H1 (cell line): ENCODE results near the gene ADORA1. TPM values are rescaled to one million over a fixed set of nuclear protein-coding genes. Genes with fewer than 3 reads are reported as not detected.

ENCODE experiments used
- CTCF ChIA-PET: fragments of 300-600 bp; sonication (Branson Sonifier 250); formaldehyde crosslinking; loops from one replicate; lab custom pipeline; 2021; ENCODE audit not compliant: partially characterized antibody; lab: Charles Lee
- POLR2A ChIA-PET: fragments of 300-600 bp; sonication (Branson Sonifier 250); formaldehyde crosslinking; loops from one replicate; lab custom pipeline; 2021; ENCODE audit warnings: inconsistent platforms; ENCODE audit not compliant: partially characterized antibody; lab: Charles Lee
- DNase-seq, 2 experiments: peaks; one replicate each; pipeline versions ENCODE4 v3.0.0 to v3.0.0-alpha.2; 2010 to 2022; ENCODE audit warnings: low spot score in 2 of 2, low read depth in 1 of 2, mixed read lengths in 1 of 2
- FAIRE-seq: peaks from 2 replicates; lab custom pipeline; 2011; peaks lifted over from hg19 to GRCh38; lab: Jason Lieb, UNC
- H2AFZ ChIP-seq: 2 replicates; pipeline ENCODE4 v1.8.1; 2012; ENCODE audit warnings: low read length, inconsistent platforms
- H2AK5ac ChIP-seq: 2 replicates; pipeline ENCODE4 v1.6.1; 2013; ENCODE audit warnings: low read depth, low read length
- H2BK120ac ChIP-seq: replicated peaks from 2 replicates; pipeline ENCODE3; 2013; ENCODE audit warnings: low read depth, low read length, inconsistent platforms
- H2BK12ac ChIP-seq: 2 replicates; pipeline ENCODE4 v1.6.1; 2013; ENCODE audit warnings: low read depth, low read length
- H2BK15ac ChIP-seq: 2 replicates; pipeline ENCODE4 v1.6.1; 2013; ENCODE audit warnings: low read length
- H2BK20ac ChIP-seq: 2 replicates; pipeline ENCODE4 v1.6.1; 2013; ENCODE audit warnings: low read length
- H2BK5ac ChIP-seq: 2 replicates; pipeline ENCODE4 v1.6.1; 2013; ENCODE audit warnings: low read depth, low read length
- H3K14ac ChIP-seq: 2 replicates; pipeline ENCODE4 v1.6.1; 2013; ENCODE audit warnings: inconsistent platforms; ENCODE audit not compliant: insufficient read length
- H3K18ac ChIP-seq: 2 replicates; pipeline ENCODE4 v1.6.1; 2013; ENCODE audit warnings: low read length; ENCODE audit errors: extremely low read depth
- H3K23ac ChIP-seq: 2 replicates; pipeline ENCODE4 v1.6.1; 2013; ENCODE audit warnings: inconsistent platforms; ENCODE audit not compliant: insufficient read length
- H3K23me2 ChIP-seq: 2 replicates; pipeline ENCODE4 v1.6.1; 2013; ENCODE audit warnings: low read depth, low read length
- H3K27ac ChIP-seq: 2 replicates; pipeline ENCODE4 v1.6.1; 2011; ENCODE audit warnings: low read depth, low read length, inconsistent platforms
- H3K27me3 ChIP-seq, 4 experiments: replicated peaks in 1 of 4; 1 replicate in 1 of 4; 2 replicates in 3 of 4; pipeline versions ENCODE4 v1.6.1 to v1.8.1; 2011 to 2013; ENCODE audit warnings: low read length in 3 of 4, mild to moderate bottlenecking in 3 of 4, inconsistent platforms in 2 of 4, mixed read lengths in 2 of 4, moderate library complexity in 1 of 4; ENCODE audit not compliant: control insufficient read depth in 3 of 4, insufficient read depth in 3 of 4; ENCODE audit errors: extremely low read depth in 1 of 4
- H3K36me3 ChIP-seq, 4 experiments: 2 replicates each; pipeline versions ENCODE4 v1.6.1 to v1.8.1; 2011 to 2013; ENCODE audit warnings: mild to moderate bottlenecking in 4 of 4, low read length in 3 of 4, moderate library complexity in 2 of 4, control low read depth in 1 of 4, inconsistent platforms in 1 of 4; ENCODE audit not compliant: insufficient read depth in 4 of 4, control insufficient read depth in 2 of 4
- H3K4ac ChIP-seq: replicated peaks from 2 replicates; pipeline ENCODE3; 2013; ENCODE audit warnings: low read length, low read depth, mixed read lengths, inconsistent platforms; ENCODE audit not compliant: insufficient read length
- H3K4me1 ChIP-seq, 4 experiments: replicated peaks in 1 of 4; 1 replicate in 1 of 4; 2 replicates in 3 of 4; pipeline versions ENCODE4 v1.6.1 to v1.8.1; 2011 to 2013; ENCODE audit warnings: low read length in 3 of 4, inconsistent platforms in 2 of 4, mixed read lengths in 1 of 4; ENCODE audit not compliant: insufficient read depth in 4 of 4, control insufficient read depth in 3 of 4
- H3K4me2 ChIP-seq, 2 experiments: 2 replicates each; pipeline versions ENCODE4 v1.6.1 to v1.8.1; 2011 to 2013; ENCODE audit warnings: low read depth in 2 of 2, low read length in 2 of 2, control low read depth in 1 of 2, inconsistent platforms in 1 of 2, mild to moderate bottlenecking in 1 of 2; ENCODE audit not compliant: insufficient read depth in 1 of 2
- H3K4me3 ChIP-seq, 4 experiments: fragments of 200-600, 300-600 bp in 1 of 4; sonication (generic), shearing (Covaris generic), sonication (Bioruptor Twin) in 1 of 4; 2 replicates each; pipeline versions ENCODE4 v1.5.1 to v1.8.1; 2011 to 2016; ENCODE audit warnings: low read length in 4 of 4, low read depth in 3 of 4, control low read depth in 2 of 4, inconsistent platforms in 2 of 4, mild to moderate bottlenecking in 2 of 4, mixed read lengths in 1 of 4, moderate library complexity in 1 of 4; ENCODE audit not compliant: insufficient read depth in 2 of 4; ENCODE audit errors: extremely low read depth in 1 of 4
- H3K56ac ChIP-seq: replicated peaks from 2 replicates; pipeline ENCODE3; 2013; ENCODE audit warnings: low read depth, mild to moderate bottlenecking, mixed read lengths, low read length, inconsistent platforms; ENCODE audit not compliant: insufficient read length
- H3K79me1 ChIP-seq: 2 replicates; pipeline ENCODE4 v1.6.1; 2013; ENCODE audit warnings: low read depth, low read length, control low read depth
- H3K79me2 ChIP-seq, 2 experiments: 2 replicates each; pipeline versions ENCODE4 v1.6.1 to v1.8.1; 2012 to 2013; ENCODE audit warnings: low read length in 2 of 2, mild to moderate bottlenecking in 2 of 2, inconsistent platforms in 1 of 2; ENCODE audit not compliant: insufficient read depth in 2 of 2, control insufficient read depth in 1 of 2
- H3K9ac ChIP-seq, 4 experiments: replicated peaks in 1 of 4; 1 replicate in 1 of 4; 2 replicates in 3 of 4; pipeline versions ENCODE4 v1.6.1 to v1.8.1; 2011 to 2013; ENCODE audit warnings: low read depth in 3 of 4, low read length in 3 of 4, control low read depth in 2 of 4, mild to moderate bottlenecking in 2 of 4, moderate library complexity in 2 of 4, inconsistent platforms in 1 of 4; ENCODE audit errors: extremely low read depth in 1 of 4
- H3K9me3 ChIP-seq, 2 experiments: 2 replicates each; pipeline versions ENCODE4 v1.6.1 to v1.8.1; 2012 to 2013; ENCODE audit warnings: mild to moderate bottlenecking in 2 of 2, moderate library complexity in 2 of 2, control low read depth in 1 of 2, inconsistent platforms in 1 of 2, low read depth in 1 of 2, low read length in 1 of 2, mixed read lengths in 1 of 2; ENCODE audit not compliant: insufficient read depth in 2 of 2
- H4K20me1 ChIP-seq, 2 experiments: replicated peaks in 1 of 2; 2 replicates each; pipeline versions ENCODE3 to v1.8.1; 2011 to 2013; ENCODE audit warnings: inconsistent platforms in 2 of 2, low read length in 2 of 2, mild to moderate bottlenecking in 1 of 2; ENCODE audit not compliant: insufficient read depth in 2 of 2, control insufficient read depth in 1 of 2
- H4K5ac ChIP-seq: 2 replicates; pipeline ENCODE4 v1.6.1; 2013; ENCODE audit warnings: low read length, low read depth, mixed read lengths, inconsistent platforms; ENCODE audit not compliant: insufficient read length
- H4K8ac ChIP-seq: 2 replicates; pipeline ENCODE4 v1.8.0; 2013; ENCODE audit warnings: mild to moderate bottlenecking, moderate library complexity, low read length, inconsistent platforms; ENCODE audit not compliant: insufficient read depth; ENCODE audit errors: extremely low read depth
- H4K91ac ChIP-seq: replicated peaks from 2 replicates; pipeline ENCODE3; 2013; ENCODE audit warnings: low read length, mixed read lengths, inconsistent platforms; ENCODE audit not compliant: insufficient read length
- CTCF ChIP-seq, 3 experiments: IDR thresholded peaks; 1 replicate in 2 of 3; 2 replicates in 1 of 3; pipeline versions ENCODE4 v1.5.1 to v1.6.1; 2011; ENCODE audit warnings: low read length in 3 of 3, mild to moderate bottlenecking in 3 of 3, inconsistent platforms in 2 of 3, low read depth in 1 of 3, moderate library complexity in 1 of 3; ENCODE audit not compliant: insufficient read depth in 1 of 3; ENCODE audit errors: control extremely low read depth in 1 of 3
- RAD21 ChIP-seq, 2 experiments: IDR thresholded peaks in 1 of 2; conservative IDR thresholded peaks in 1 of 2; 2 replicates each; pipeline ENCODE4 v1.6.1; 2011; ENCODE audit warnings: low read depth in 2 of 2, low read length in 2 of 2, improper control_type of control experiment in 1 of 2, inconsistent platforms in 1 of 2, mild to moderate bottlenecking in 1 of 2, moderate library complexity in 1 of 2
- YY1 ChIP-seq: IDR thresholded peaks from 2 replicates; pipeline ENCODE4 v1.6.1; 2011; ENCODE audit warnings: low read depth, mild to moderate bottlenecking, low read length
- WGBS, 2 experiments: shearing (Covaris generic) in 1 of 2; methylation state at CpG; one replicate each; pipeline versions ENCODE4 v1.1.6 to v1.1.7; 2013 to 2015; ENCODE audit warnings: low lambda C conversion rate in 2 of 2, mixed read lengths in 2 of 2, inconsistent platforms in 1 of 2, low coverage in 1 of 2, missing lambda C conversion rate in 1 of 2; ENCODE audit not compliant: insufficient replicate concordance in 2 of 2, insufficient coverage in 1 of 2, insufficient read length in 1 of 2; ENCODE audit errors: extremely low coverage in 1 of 2, missing lambda C conversion rate in 1 of 2; 5-methylcytosine and 5-hydroxymethylcytosine counted together
- polyA plus RNA-seq, 7 experiments: library from polyadenylated mRNA; depleted of rRNA in 3 of 7; stranded (reverse) in 5 of 7; unstranded in 2 of 7; fragments of >200 nt in 5 of 7; fragments of 200-250 nt in 2 of 7; gene quantifications; 1 replicate in 5 of 7; 2 replicates in 1 of 7; 4 replicates in 1 of 7; pipeline versions ENCODE4 v1.2.1 to v1.2.3, GENCODE V29; 2011 to 2013; ENCODE audit warnings: missing spikeins in 2 of 7, mixed read lengths in 2 of 7
- total RNA-seq: library from RNA; stranded (reverse); fragmentation: NEBNext Ultra II Directional; extraction: Animal tissue kit (Norgen Biotek cat#: 25700); gene quantifications from 2 replicates; pipeline ENCODE4 v1.2.1, GENCODE V29; 2021

The ADORA1 gene
- total and polyA plus RNA-seq, 2 of the 8 experiments (the other 6 are each of a cell fraction or from before 2014, with no cell fraction given) = 3.3 to 6.7 TPM

GRCh38 chr1:203083463-203083921, 44.0 kb upstream of the ADORA1 start:
- H4K8ac ChIP-seq = no peak overlapping the region
- no peak overlapping the region for H3K4me2 ChIP-seq
- WGBS, 2 experiments = 84% methylated on average over 11 of the region's 11 CpGs; no CpG with 5 or more reads in 1 of the 2 experiments
- no peak overlapping the region for H2BK120ac ChIP-seq
- no peak overlapping the region for H3K27ac ChIP-seq
- H3K18ac ChIP-seq = no peak overlapping the region
- H3K79me2 ChIP-seq = no peaks in the 10 kb centered on the region
- FAIRE-seq = no peak
- no peak for DNase-seq
- ChIA-PET POLR2A (interaction anchor here (1.0 kb wide), 1 partner anchor 34 kb away, joined by 4 read pairs; no protein-coding TSS in a partner anchor), CTCF (interaction anchor here (0.6 to 16.4 kb wide), 23 partner anchors 11 to 200 kb away, joined by 3 to 275 read pairs (median 13); partner anchors contain the start of gene ADORA1)
- no peak overlapping the region for H4K5ac ChIP-seq
- TF ChIP-seq RAD21 (IDR thresholded peaks at IDR 0.05 in 1 of 2, conservative IDR thresholded peaks at IDR 0.05 in 1 of 2; ENCODE audit: low read depth in 2 of 2, low read length in 2 of 2) (0 out of 4 replicates have a peak, but pooled peaks of 1 of the 2 experiments have one; percentile 6), YY1 (no peak), CTCF (IDR thresholded peaks at IDR 0.05; ENCODE audit: control extremely low read depth in 1 of 3, insufficient read depth in 1 of 3, low read depth in 1 of 3, low read length in 3 of 3) (peak in 1 of 3 experiments; percentile 21; a peak in 1 of 4 replicates)
- H2BK5ac ChIP-seq = no peak overlapping the region
- H3K27me3 ChIP-seq = 0 out of 7 replicates have a peak, but pooled peaks cover 0 to 2% (median 0%) of the 10 kb centered on the region in 4 experiments
- no peak overlapping the region for H3K23ac ChIP-seq
- no peak overlapping the region for H4K91ac ChIP-seq
- H3K9ac ChIP-seq = no peak overlapping the region
- no peak overlapping the region for H2BK20ac ChIP-seq
- H2BK15ac ChIP-seq = no peak overlapping the region
- no peak overlapping the region for H2AFZ ChIP-seq
- no peaks in the 10 kb centered on the region for H3K36me3 ChIP-seq
- H2BK12ac ChIP-seq = no peak overlapping the region
- no peaks in the 10 kb centered on the region for H4K20me1 ChIP-seq
- H3K23me2 ChIP-seq = no peaks in the 10 kb centered on the region
- H3K4me1 ChIP-seq = peaks cover 9 to 11% (median 11%) of the 10 kb centered on the region in 4 experiments
- H3K9me3 ChIP-seq = no peaks in the 10 kb centered on the region
- no peak overlapping the region for H3K14ac ChIP-seq
- no peak overlapping the region for H2AK5ac ChIP-seq
- no peak overlapping the region for H3K4me3 ChIP-seq
- H3K4ac ChIP-seq = no peak overlapping the region
- no peaks in the 10 kb centered on the region for H3K79me1 ChIP-seq
- no peak overlapping the region for H3K56ac ChIP-seq
